Prostate gland (tissue), 2 donors: Measurements from ENCODE around the gene C16orf86. TPM values are rescaled to one million over a fixed set of nuclear protein-coding genes. Genes with fewer than 3 reads are reported as not detected.

Experiments used
- DNase-seq: peaks from one replicate; pipeline ENCODE4 v3.0.0-alpha.2; 2019; ENCODE audit warnings: low spot score
- H3K27ac ChIP-seq, 2 donors: fragments of 200-600 bp; sonication (generic); 2 replicates each; pipeline ENCODE4 v1.5.1; 2017 to 2019
- H3K27me3 ChIP-seq: fragments of 200-600 bp; sonication (generic); replicated peaks from 2 replicates; pipeline ENCODE4 v1.5.1; 2019; ENCODE audit not compliant: insufficient read depth
- H3K36me3 ChIP-seq, 2 donors: fragments of 200-600 bp; sonication (generic); 1 replicate in 1 of 2; 2 replicates in 1 of 2; pipeline versions ENCODE4 v1.5.1 to v1.8.1; 2017 to 2019
- H3K4me1 ChIP-seq: fragments of 200-600 bp; sonication (generic); replicated peaks from 2 replicates; pipeline ENCODE4 v1.5.1; 2019
- H3K4me3 ChIP-seq, 2 donors: fragments of 200-600 bp; sonication (generic); 2 replicates each; pipeline ENCODE4 v1.5.1; 2017 to 2019
- H3K9me3 ChIP-seq: fragments of 200-600 bp; sonication (generic); 2 replicates; pipeline ENCODE4 v1.5.1; 2017
- POLR2A ChIP-seq: fragments of 450-650 bp; IDR thresholded peaks from one replicate; pipeline ENCODE4 v1.6.1; 2016; ENCODE audit warnings: antibody characterized with exemption, mild to moderate bottlenecking
- POLR2AphosphoS5 ChIP-seq: sonication (generic); formaldehyde crosslinking; IDR thresholded peaks from one replicate; pipeline ENCODE4 v1.6.1; 2017; ENCODE audit warnings: antibody characterized with exemption
- WGBS: methylation state at CpG from one replicate; pipeline ENCODE4 v1.1.5; 2018; 5-methylcytosine and 5-hydroxymethylcytosine counted together
- intact Hi-C: fragments of 100-400 bp; cut with DNase I; formaldehyde crosslinking; loops from one replicate; pipeline ENCODE4 v1.14.2; 2022
- total RNA-seq, 2 donors: library from RNA; depleted of rRNA; stranded (reverse); fragments of >200 nt; gene quantifications; one replicate each; pipeline ENCODE4 v1.1.0, GENCODE V29; 2016
- TF ChIP-seq, protein P1 (sequence below), 4 experiments: fragments of 200-600 bp in 2 of 4; fragments of 450-650 bp in 2 of 4; sonication (generic) in 2 of 4; IDR thresholded peaks; 1 replicate in 3 of 4; 2 replicates in 1 of 4; pipeline ENCODE4 v1.5.1; 2016 to 2019; ENCODE audit warnings: antibody characterized with exemption in 4 of 4, mild to moderate bottlenecking in 2 of 4, moderate library complexity in 2 of 4

Gene C16orf86
- total RNA-seq, 2 donors from 2014 or later = 10.0 to 18.3 TPM

DNA sequence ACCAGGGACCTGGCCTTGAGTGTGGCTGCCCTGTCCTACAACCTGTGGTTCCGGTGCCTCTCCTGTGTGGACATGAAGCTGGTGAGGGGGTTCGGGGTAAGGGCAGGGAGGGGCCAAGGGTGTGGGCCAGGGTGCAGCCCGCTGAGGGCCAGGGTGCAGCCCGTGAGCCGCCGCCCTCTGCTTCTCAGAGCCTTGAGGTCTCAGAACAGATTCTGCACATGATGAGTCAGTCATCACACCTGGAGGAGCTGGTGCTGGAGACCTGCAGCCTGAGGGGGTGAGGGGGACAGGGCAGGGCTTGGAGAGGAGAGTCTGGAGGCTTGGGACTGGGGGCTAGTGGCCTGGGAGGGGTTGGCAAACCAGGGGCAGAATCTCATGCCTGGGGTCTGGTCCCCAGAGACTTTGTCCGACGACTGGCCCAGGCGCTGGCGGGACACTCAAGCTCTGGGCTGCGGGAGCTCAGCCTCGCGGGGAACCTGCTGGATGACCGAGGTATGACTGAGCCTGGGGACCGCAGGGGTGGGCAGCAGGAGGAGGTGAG lies 19.4 kb upstream of the C16orf86 start:
- Histone ChIP-seq H3K4me1 (no peaks in the 10 kb centered on the region), H3K27ac (no peak overlapping the region), H3K36me3 (no peaks in the 10 kb centered on the region), H3K27me3 (peaks cover 28% of the 10 kb centered on the region), H3K4me3 (no peak overlapping the region), H3K9me3 (no peaks in the 10 kb centered on the region)
- WGBS = 76% methylated on average over 15 of the region's 15 CpGs
- TF ChIP-seq POLR2A (no peak), POLR2AphosphoS5 (no peak)
- TF ChIP-seq, protein P1, sequence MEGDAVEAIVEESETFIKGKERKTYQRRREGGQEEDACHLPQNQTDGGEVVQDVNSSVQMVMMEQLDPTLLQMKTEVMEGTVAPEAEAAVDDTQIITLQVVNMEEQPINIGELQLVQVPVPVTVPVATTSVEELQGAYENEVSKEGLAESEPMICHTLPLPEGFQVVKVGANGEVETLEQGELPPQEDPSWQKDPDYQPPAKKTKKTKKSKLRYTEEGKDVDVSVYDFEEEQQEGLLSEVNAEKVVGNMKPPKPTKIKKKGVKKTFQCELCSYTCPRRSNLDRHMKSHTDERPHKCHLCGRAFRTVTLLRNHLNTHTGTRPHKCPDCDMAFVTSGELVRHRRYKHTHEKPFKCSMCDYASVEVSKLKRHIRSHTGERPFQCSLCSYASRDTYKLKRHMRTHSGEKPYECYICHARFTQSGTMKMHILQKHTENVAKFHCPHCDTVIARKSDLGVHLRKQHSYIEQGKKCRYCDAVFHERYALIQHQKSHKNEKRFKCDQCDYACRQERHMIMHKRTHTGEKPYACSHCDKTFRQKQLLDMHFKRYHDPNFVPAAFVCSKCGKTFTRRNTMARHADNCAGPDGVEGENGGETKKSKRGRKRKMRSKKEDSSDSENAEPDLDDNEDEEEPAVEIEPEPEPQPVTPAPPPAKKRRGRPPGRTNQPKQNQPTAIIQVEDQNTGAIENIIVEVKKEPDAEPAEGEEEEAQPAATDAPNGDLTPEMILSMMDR (IDR thresholded peaks at IDR 0.05) = no peak
- no peak for DNase-seq
- intact Hi-C loops = no loop called here

GRCh38 chr16:67647681-67648080 lies 18.9 kb upstream of the C16orf86 start:
- no peaks in the 10 kb centered on the region for H3K9me3 ChIP-seq
- no peak for DNase-seq
- intact Hi-C loops = no loop called here
- no peaks in the 10 kb centered on the region for H3K4me1 ChIP-seq
- H3K27me3 ChIP-seq = peaks cover 28% of the 10 kb centered on the region
- H3K4me3 ChIP-seq = no peak overlapping the region
- 78% methylated on average over 13 of the region's 13 CpGs for WGBS
- TF ChIP-seq, protein P1 (IDR thresholded peaks at IDR 0.05) = no peak
- TF ChIP-seq POLR2A (no peak), POLR2AphosphoS5 (no peak)
- H3K36me3 ChIP-seq = no peaks in the 10 kb centered on the region
- no peak overlapping the region for H3K27ac ChIP-seq

DNA sequence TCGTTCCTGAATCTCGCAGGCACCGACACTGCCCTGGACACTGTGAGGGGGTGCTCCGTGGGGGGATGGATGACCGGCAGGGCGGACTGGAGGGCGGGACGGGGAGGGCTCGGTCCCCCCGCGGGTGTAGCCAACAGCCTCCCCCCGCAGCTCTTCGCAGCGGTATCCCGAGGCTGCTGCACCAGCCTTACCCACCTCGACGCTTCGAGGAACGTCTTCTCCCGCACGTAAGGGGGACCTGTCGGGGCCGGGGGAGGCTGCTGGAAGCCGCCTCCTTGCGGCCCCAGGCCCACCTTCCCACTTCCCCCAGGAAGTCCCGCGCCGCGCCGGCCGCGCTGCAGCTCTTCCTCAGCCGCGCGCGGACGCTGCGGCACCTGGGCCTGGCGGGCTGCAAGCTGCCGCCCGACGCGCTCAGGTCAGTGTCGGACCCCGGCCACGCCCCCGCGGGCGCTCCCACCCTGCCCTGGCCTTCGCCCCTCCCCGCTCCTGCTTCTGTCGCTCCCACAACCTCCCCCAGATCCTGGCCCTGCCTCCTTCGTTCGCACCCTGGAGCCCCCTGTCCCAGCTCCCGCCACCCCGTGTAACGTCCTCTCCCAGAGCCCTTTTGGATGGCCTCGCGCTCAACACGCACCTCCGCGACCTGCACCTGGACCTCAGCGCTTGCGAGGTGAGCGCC lies 18.4 kb upstream of the C16orf86 start:
- no peak for DNase-seq
- Histone ChIP-seq H3K4me1 (no peaks in the 10 kb centered on the region), H3K36me3 (no peaks in the 10 kb centered on the region), H3K9me3 (no peaks in the 10 kb centered on the region), H3K4me3 (no peak overlapping the region), H3K27ac (no peak overlapping the region), H3K27me3 (peaks cover 28% of the 10 kb centered on the region)
- intact Hi-C loops = no loop called here
- 22% methylated on average over 58 of the region's 65 CpGs for WGBS
- TF ChIP-seq, protein P1 (IDR thresholded peaks at IDR 0.05) = no peak
- no peak for TF ChIP-seq POLR2A

GRCh38 chr16:67648764-67649407 lies 17.7 kb upstream of the C16orf86 start:
- H3K36me3 ChIP-seq = no peaks in the 10 kb centered on the region
- no peak overlapping the region for H3K4me3 ChIP-seq
- DNase-seq = no peak
- H3K27me3 ChIP-seq = peaks cover 28% of the 10 kb centered on the region
- TF ChIP-seq POLR2A (no peak), POLR2AphosphoS5 (no peak)
- TF ChIP-seq, protein P1 (IDR thresholded peaks at IDR 0.05) = no peak
- intact Hi-C loops = no loop called here
- H3K9me3 ChIP-seq = no peaks in the 10 kb centered on the region
- H3K4me1 ChIP-seq = no peaks in the 10 kb centered on the region
- WGBS = 44% methylated on average over 35 of the region's 35 CpGs
- H3K27ac ChIP-seq = no peak overlapping the region

DNA sequence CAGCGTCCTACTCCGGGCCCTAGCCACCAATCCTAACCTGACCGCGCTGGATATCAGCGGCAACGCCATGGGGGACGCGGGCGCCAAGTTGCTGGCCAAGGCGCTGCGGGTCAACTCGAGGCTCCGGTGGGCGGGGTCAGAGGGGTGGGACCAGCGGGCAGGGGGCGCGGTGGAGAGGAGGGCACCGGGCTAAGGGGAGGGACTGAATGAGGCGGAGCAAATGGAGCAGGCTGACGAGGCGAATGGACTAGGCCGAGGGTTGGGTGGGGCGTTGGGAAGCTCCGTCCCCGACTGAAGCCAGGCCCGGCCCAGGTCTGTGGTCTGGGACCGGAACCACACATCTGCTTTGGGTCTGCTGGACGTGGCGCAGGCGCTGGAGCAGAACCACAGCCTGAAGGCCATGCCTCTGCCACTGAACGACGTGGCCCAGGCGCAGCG lies 17.1 kb upstream of the C16orf86 start:
- H3K4me3 ChIP-seq = no peak overlapping the region
- no peak overlapping the region for H3K27ac ChIP-seq
- 16% methylated on average over 34 of the region's 34 CpGs for WGBS
- no peaks in the 10 kb centered on the region for H3K9me3 ChIP-seq
- peaks cover 28% of the 10 kb centered on the region for H3K27me3 ChIP-seq
- no peaks in the 10 kb centered on the region for H3K4me1 ChIP-seq
- no peaks in the 10 kb centered on the region for H3K36me3 ChIP-seq
- intact Hi-C loops = no loop called here
- TF ChIP-seq POLR2A (no peak), POLR2AphosphoS5 (no peak)
- TF ChIP-seq, protein P1 (IDR thresholded peaks at IDR 0.05) = no peak
- DNase-seq = no peak
